ENCODE results near the gene APBB2. TPM values are rescaled to one million over a fixed set of nuclear protein-coding genes. Genes with fewer than 3 reads are reported as not detected.
A peak's percentile ranks its signal among the peaks of the same experiment; 100 is the strongest.

The APBB2 gene
- total RNA-seq, 2 donors from 2014 or later = 55.2 to 70.1 TPM

DNA sequence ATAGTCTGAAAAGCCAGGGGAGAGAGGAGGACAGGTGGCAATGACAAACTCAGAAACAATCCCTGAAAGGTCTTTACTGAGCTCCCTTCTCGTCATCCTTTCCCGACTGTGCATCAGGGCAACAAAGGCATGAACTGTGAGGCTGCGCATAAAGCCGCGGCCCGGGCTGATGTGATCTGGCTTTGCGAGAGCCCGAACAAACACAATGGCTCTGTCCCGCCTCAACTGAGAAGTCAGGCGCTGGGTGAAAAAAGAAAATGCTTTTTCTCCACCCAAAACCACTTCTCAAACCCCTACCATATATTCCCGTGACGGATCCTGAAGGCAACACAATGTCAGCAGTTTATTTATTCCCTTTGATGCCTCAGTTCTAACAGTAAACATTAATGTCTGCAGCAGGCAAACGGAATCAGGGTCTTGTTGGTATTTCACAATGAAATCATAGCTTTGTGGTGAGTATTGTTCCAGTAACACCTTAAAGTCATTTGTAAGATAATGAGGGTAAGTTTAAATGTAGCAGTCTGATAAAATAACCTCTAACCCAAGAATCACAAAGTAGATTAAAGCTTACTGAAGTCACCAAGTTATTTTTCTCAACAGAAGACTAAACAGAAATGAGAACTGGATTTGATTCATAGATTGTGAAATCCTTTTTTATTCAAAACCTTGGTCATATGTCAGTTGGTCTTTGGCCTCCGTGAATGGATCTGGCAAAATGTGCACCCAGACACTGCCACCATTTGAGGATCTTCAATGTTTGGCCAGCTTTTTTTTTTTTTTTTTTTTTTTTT is 67.4 kb downstream of the APBB2 start:
- intact Hi-C loops (cut with DNase I) = loop anchor here (5.0 to 10.0 kb wide), 2 partner anchors 65 to 68 kb away; partner anchors contain the start of gene APBB2 (in 2 of the 2)
- peak; percentile 86 for DNase-seq (ENCODE audit: low spot score)

DNA sequence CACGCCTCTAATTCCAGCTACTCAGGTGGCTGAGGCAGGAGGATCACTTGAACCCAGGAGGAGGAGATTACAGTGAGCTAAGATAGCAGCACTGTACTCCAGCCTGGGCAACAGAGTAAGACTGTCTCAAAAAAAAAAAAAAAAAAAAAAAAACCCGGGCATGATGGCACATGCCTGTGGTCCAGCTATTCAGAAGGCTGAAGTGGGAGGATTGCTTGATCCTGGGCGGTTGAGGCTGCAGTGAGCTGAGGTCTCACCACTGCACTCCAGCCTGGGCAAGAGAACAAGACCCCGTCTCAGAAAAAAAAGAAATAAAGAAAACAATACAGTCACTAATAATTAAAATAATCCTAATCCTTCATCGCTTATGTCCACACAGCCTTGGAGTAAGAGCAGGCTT is 68.1 kb downstream of the APBB2 start:
- DNase-seq (ENCODE audit: low spot score) = no peak
- intact Hi-C loops (cut with DNase I) = loop anchor here (5.0 to 10.0 kb wide), 2 partner anchors 66 to 69 kb away; partner anchors contain the start of gene APBB2 (in 2 of the 2)

DNA sequence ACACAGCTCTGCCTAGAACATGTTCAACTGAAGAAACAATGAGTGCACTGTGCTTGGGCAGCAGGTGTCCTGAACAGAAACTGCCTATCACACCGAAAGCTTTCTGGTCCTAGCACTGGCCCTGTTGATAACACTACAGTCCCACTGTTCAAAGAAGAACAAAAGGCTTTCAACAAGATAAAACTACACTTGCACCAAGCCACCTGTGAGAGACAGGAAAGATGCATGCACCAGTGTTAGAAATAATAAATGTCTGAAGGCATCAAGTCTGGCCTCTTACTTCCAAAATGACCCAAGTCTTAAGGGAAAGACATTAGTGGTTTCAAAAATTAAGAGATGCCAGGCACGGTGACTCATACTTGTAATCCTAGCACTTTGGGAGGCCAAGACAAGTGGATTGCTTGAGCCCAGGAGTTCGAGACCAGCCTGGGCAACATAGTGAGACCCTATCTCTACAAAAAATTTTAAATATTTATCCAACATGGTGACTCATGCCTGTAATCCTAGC is 68.7 kb downstream of the APBB2 start:
- DNase-seq (ENCODE audit: low spot score) = no peak
- intact Hi-C loops (cut with DNase I) = loop anchor here (5.0 to 10.0 kb wide), 2 partner anchors 67 to 69 kb away; partner anchors contain the start of gene APBB2 (in 2 of the 2)

DNA sequence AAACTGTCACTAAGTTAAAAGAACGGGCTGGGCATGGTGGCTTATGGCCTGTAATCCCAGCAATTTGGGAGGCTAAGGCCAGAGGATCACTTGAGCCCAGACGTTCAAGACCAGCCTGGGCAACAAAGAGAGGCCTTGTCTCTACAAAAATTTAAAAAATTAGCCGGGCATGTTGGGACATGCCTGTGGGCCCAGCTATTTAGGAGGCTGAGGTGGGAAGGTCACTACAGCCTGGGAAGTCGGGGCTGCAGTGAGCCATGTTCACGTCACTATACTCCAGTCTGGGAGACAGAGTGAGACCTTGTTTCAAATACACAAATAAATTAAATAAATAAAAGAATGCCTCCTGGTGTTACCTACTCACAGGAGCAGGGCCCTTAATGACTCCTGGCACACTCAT is 69.5 kb downstream of the APBB2 start:
- intact Hi-C loops (cut with DNase I) = loop anchor here (5.0 to 10.0 kb wide), 2 partner anchors 67 to 70 kb away; partner anchors contain the start of gene APBB2 (in 2 of the 2)
- no peak for DNase-seq (ENCODE audit: low spot score)

DNA sequence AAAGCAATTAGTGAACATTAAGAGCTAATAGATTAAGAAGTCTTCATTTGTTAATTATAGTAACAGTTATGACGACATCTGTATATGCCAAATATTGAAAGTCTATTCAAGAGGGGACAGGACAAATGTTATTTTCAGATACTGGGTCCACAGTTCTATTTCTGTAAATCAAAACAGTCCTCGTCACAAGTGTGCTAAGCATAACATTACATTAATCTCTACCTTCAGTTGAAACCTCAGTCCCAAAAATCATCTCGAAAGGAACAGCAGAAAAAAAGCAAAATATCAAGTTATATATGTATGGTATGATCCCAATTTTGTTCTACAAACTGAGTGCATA is 70.3 kb downstream of the APBB2 start:
- intact Hi-C loops (cut with DNase I) = loop anchor here in 1 of 2 donors (10.0 kb wide), 1 partner anchor 71 kb away; the partner anchor contains the start of gene APBB2
- no peak for DNase-seq (ENCODE audit: low spot score)

DNA sequence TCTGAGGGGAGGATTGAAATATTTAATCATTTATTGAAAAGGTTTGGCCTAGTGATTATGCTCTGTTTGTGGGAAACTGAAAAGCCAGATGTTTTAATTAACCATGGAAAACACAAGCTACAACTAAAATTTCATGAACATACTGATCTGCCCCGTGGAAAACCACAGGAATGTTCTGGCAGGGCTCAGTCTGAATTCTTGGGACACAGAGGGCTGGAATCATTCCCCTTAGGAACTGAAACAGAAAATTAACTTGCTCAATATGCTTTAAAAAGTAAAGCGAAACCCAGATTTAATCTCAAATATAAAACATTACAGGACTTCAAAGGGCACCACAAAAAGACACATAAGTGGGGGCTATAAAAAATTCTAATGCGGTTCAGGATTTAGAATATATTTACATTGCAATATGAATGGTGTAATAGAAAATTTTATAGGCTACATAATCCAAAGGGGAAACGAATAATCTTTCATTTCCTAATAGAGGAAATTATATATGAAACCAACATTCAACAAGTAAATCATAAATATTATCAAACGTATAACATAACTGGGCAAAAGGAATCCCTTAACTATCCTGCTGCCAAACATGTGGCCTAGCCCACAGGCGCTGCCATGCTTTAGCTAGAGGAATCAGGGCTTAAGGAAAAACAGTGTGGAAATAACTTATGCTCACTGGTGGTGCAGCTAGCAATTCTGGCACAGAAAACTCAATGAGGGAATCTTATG is 70.9 kb downstream of the APBB2 start:
- intact Hi-C loops (cut with DNase I) = loop anchor here in 1 of 2 donors (10.0 kb wide), 1 partner anchor 71 kb away; the partner anchor contains the start of gene APBB2
- DNase-seq (ENCODE audit: low spot score) = no peak

DNA sequence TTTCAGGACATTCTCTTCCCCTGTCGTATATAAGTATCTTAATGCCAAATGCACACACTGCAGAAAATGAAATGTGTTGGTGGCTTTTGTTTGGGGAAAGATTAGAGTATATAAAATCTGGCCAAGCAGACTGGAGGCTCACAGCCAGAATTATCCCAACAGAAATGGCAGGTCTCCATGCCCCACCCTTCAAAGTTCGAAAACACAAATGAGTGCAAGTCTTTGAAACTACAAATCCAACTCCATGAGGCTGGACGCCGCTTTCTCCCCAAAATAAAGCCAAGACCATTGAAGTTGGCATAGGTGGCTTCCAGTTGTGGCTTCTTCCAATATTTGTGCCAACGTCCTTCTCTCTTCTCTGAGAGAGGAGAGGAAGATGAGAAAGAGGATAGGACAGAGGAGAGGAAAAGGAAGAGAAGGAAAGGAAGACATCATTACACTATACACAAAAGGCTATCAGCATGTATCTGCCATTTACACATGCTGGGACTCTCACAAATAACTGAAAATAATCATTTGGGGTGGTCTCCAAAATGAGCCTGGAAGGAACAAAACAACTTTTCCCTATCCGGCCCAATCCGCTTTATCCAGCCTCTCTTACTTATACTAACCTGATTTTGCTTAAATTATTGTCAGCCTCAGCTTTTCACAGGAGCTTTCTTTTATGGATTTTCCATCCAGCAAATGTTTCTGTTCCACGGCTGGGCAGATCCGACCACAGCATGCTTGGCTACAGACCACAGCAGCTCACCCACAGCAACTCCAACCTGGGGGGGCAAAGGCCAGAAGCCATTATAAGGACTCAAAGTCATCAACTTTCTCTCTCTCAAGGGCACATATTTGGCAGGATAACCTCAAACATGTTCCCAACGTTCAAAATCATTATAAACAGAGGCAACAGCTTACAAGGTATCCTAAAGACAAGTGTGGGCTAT is 71.7 kb downstream of the APBB2 start:
- intact Hi-C loops (cut with DNase I) = loop anchor here in 1 of 2 donors (10.0 kb wide), 1 partner anchor 72 kb away; the partner anchor contains the start of gene APBB2
- no peak for DNase-seq (ENCODE audit: low spot score)

DNA sequence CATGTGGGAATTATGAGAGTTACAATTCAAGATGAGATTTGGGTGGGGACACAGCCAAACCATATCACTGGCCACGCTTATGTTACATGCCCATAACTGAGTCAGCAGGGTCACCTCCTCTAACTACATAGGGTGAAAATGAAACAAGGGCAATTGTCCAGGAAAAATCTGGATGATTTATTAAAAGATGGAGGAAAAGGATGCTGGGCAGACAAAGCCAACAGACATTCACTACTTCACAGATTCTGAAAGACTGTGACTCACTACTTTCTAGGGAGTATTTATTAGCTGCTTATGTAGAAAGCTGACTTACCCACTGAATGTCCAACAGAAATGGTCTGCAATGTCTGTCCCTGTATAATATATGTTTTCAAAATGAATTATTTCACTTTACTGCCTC is 72.4 kb downstream of the APBB2 start:
- intact Hi-C loops (cut with DNase I) = loop anchor here in 1 of 2 donors (10.0 kb wide), 1 partner anchor 73 kb away; the partner anchor contains the start of gene APBB2
- DNase-seq (ENCODE audit: low spot score) = no peak

DNA sequence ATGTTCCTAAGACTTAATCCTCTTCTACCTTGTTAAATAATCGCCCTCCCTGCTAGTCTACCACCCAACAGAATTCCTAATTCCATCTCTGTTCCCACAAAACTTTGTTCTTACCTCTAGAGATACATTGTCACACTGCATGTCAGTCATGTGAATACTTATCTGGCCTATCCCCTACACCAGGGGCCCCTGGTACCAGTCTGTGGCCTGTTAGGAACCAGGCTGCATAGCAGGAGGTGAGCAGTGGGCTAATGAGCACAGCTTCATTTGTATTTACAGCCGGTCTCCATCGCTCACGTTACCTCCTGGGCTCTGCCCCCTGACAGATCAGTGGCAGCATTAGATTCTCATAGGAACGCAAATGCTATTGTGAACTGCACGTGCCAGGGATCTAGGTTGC is 73.9 kb downstream of the APBB2 start:
- no peak for DNase-seq (ENCODE audit: low spot score)
- intact Hi-C loops (cut with DNase I) = loop anchor here in 1 of 2 donors (10.0 kb wide), 1 partner anchor 74 kb away; the partner anchor contains the start of gene APBB2

DNA sequence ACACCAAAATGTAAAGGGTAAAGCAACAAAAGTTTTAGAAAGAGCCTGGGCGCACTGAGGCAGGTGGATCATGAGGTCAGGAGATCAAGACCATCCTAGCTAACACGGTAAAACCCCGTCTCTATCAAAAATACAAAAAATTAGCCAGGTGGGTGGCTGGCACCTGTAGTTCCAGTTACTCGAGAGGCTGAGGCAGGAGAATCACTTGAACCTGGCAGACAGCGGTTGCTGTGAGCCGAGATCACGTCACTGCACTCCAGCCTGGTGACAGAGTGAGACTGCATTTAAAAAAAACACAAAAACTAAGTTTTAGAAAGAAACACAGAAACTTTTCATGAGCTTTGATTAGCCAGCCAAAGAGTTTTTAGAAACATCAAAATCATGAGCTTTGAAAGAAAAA is 76.5 kb downstream of the APBB2 start:
- DNase-seq (ENCODE audit: low spot score) = no peak
- intact Hi-C loops (cut with DNase I) = no loop called here

DNA sequence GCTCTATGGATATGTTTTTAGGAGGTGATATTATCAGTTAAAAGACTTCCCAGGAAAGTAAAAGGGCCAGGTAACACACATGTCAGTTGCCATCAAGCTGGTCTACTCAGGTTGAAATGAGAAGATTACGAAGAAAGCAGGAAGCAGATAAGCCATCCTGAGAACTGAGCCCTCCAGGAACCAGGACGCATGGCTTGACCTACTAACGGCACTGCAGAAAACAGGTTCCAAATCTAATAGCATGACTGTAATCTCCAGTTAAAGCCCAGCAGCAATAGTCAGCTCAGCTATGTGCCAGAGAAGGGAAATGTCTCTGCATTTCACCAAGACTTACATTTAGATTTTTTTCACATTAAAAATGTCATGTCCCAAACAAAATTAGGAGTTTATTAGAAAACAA is 77.9 kb downstream of the APBB2 start:
- no peak for DNase-seq (ENCODE audit: low spot score)
- intact Hi-C loops (cut with DNase I) = no loop called here

DNA sequence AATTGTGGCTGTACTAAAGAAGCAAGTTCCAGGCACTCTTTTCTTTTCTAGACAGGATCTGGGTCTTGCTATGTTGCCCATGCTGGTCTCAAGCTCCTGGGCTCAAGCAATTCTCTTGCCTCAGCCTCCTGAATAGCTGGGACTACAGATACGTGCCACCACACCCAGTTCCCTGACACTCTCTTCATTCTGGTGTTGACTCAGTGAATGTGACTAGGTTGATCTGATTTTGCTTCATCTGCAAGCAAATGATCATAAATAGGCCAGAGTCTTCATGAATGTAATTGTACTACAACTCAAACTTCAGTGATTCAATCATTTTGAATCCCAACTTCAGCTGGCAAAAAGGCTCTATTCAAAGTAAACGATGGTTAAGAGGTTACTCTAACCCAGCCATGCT is 78.5 kb downstream of the APBB2 start:
- no peak for DNase-seq (ENCODE audit: low spot score)
- intact Hi-C loops (cut with DNase I) = no loop called here

DNA sequence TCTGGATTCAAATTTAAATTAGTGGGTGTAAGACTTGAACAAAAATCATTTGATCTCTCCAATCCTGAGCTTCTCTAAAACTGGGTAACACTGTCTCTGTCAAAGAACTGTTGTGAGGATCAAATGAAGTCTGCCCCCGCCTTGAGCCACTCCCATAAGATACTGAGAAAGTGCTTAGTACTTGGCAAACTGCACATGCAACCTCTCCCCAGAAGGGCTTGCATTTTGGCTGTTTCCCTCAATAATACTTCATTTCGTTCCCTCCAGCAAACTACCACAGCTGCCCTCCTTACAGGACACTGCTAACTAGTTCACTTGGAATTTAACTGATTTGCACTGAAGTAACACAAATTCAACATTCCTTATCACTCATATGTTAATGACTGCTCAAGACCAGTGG is 79.8 kb downstream of the APBB2 start:
- no peak for DNase-seq (ENCODE audit: low spot score)
- intact Hi-C loops (cut with DNase I) = no loop called here

DNA sequence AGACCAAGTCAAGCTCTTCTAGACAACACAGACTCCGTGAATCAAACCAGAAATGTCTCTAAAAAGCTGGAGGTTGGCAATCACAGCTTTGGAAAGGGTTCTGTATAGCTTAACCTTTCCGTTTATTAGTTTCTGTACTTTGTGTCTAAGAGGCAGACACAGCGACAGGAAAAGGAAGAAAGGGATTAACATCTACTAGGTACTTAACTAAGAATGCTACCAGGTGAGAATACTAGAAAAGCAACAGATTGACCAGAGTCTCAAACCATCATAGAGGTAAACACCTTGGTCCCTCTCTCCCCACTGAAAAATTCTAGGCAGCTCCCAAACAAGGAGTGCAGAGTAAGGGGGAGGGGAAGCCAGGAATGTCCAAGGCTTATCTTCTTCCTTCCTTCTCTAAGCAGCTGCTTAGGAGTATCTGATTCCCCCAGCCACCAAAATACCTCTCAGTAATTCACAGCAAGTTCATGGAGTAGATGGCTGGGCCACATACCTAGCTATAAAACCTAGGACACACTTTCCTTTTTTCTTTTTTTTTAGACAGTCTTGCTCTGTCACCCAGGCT is 80.8 kb downstream of the APBB2 start:
- no peak for DNase-seq (ENCODE audit: low spot score)
- intact Hi-C loops (cut with DNase I) = no loop called here

DNA sequence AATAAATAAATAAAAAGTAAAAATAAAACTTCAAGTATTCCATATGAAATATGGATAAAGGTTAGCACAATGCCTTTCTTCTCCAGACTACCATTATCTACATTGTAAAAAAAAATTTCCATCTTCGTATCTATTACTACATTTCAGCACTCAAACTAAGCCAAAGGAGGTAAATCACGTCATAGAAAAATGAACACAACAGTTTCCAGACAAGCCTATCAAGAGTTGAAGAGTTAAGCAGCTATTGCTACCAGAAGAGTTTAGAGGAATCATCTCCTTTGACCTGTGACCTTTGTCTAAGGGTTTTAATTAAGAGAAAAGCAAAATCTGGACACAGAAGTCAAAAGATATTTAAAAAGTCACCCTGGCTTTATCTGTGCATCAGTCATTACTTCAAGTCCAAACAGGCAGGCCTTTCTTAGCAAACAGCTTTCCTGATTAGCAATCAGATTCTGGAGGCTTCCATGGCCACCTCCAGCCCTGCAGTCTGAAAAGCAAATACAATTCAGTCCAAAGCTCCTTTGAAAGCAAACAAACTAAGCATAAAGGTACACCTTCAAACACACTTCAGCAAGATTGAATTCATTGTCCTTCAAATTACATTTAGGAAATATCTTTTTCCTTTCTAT is 82.2 kb downstream of the APBB2 start:
- no peak for DNase-seq (ENCODE audit: low spot score)
- intact Hi-C loops (cut with DNase I) = no loop called here

DNA sequence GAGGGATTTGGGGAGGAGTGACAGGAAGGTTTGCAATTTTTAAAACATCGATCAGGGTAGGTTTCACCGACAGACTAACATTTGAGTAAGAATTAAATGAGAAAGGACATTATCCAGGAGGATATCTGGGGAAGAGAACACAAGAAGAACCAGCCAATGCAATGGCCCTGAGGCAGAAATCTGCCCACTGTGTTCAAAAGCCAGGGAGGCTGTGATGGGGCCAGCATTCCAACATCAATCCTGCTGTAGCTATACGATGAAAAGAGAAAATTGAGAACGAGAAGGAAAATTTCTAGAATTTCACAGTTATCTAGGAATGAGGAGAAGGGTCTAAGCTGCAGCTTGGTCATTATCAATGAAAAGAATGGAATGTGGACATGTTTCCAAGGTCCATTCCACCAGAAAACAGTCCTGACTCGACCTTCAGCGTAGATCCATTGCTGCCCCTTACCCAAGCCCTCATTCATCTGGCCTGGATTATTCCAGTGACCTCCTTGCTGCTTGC is 84.4 kb downstream of the APBB2 start:
- DNase-seq (ENCODE audit: low spot score) = no peak
- intact Hi-C loops (cut with DNase I) = no loop called here

DNA sequence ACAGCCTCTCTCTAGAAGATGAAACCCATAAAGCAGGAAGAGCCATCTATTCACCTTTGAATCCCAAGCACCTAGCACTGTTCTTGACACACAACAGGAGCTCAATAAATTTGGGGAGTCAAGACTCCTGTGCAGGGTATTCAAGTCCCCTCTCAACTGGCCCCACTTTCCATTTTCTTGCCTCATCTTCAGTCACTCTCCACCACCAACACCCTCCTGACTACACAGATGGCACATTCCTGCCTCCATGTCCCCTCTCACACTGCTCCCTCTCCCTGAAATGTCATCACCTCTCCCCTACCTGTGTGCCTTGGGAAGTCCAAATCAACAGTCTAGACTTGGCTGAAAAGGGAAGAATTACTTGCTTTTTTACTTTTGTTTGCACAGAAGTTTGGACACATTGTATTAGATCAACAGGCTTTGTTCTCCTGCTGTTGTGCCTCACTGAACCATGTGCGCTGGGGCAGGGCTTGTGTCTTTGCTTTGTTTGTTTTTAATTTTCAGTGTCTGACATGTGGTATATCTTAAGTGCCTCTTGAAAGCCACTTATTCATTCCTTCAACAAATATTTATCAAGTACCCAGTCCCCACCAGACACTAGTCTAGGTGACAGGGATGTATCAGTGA is 85.1 kb downstream of the APBB2 start:
- intact Hi-C loops (cut with DNase I) = no loop called here
- no peak for DNase-seq (ENCODE audit: low spot score)

Data from posterior vena cava (tissue), 2 donors.